Ovary (tissue), 10 donors: ENCODE measurements around the gene CYB5B. TPM values are rescaled to one million over a fixed set of nuclear protein-coding genes. Genes with fewer than 3 reads are reported as not detected.
A peak's percentile ranks its signal among the peaks of the same experiment; 100 is the strongest.

Experiments
- DNase-seq, 5 donors: peaks; one replicate each; pipeline ENCODE4 v3.0.0-alpha.2; 2019 to 2020
- H3K27ac ChIP-seq, 2 donors: fragments of 200-600 bp; one replicate each; pipeline versions ENCODE4 v1.5.1 to v1.8.0; 2019 to 2022
- H3K27me3 ChIP-seq: fragments of 200-600 bp; one replicate; pipeline ENCODE4 v1.8.0; 2022
- H3K36me3 ChIP-seq: fragments of 200-600 bp; sonication (generic); one replicate; pipeline ENCODE4 v1.5.1; 2019
- H3K4me1 ChIP-seq: one replicate; pipeline ENCODE4 v1.8.1; 2013; ENCODE audit warnings: mild to moderate bottlenecking, moderate library complexity; ENCODE audit not compliant: insufficient read depth
- H3K4me3 ChIP-seq: fragments of 200-600 bp; sonication (generic); one replicate; pipeline ENCODE4 v1.5.1; 2017
- H3K9me3 ChIP-seq, 2 donors: fragments of 200-600 bp in 1 of 2; sonication (generic) in 1 of 2; one replicate each; pipeline versions ENCODE4 v1.5.1 to v1.8.1; 2013 to 2019; ENCODE audit warnings: mild to moderate bottlenecking in 1 of 2, moderate library complexity in 1 of 2
- CTCF ChIP-seq, 3 donors: fragments of 450-650 bp in 2 of 3; fragments of 200-600 bp in 1 of 3; IDR thresholded peaks; one replicate each; pipeline versions ENCODE4 v1.5.1 to v1.8.0; 2016 to 2022; ENCODE audit warnings: antibody characterized with exemption in 3 of 3, mild to moderate bottlenecking in 1 of 3
- EP300 ChIP-seq: sonication (generic); formaldehyde crosslinking; IDR thresholded peaks from one replicate; pipeline ENCODE4 v1.6.1; 2017; ENCODE audit warnings: antibody characterized with exemption
- POLR2A ChIP-seq: fragments of 450-650 bp; IDR thresholded peaks from one replicate; pipeline ENCODE4 v1.6.1; 2017; ENCODE audit warnings: antibody characterized with exemption, mild to moderate bottlenecking, moderate library complexity
- WGBS, 3 donors: extraction: QIAGEN DNeasy Blood & Tissue Kit in 1 of 3; methylation state at CpG; one replicate each; pipeline versions ENCODE4 v1.1.5 to v1.1.7; 2013 to 2017; 5-methylcytosine and 5-hydroxymethylcytosine counted together
- intact Hi-C, 4 donors: fragments of 100-400 bp; cut with DNase I; formaldehyde crosslinking; loops; one replicate each; pipeline versions ENCODE4 v1.11.0 to v1.15.1; 2022 to 2023
- long read RNA-seq, 3 donors: library from polyadenylated mRNA in 2 of 3; unstranded in 2 of 3; transcript quantifications; one replicate each; pipeline ENCODE4 v2.0.0 and lab custom pipeline, GENCODE V29; 2021 to 2026
- polyA plus RNA-seq, 2 donors: library from polyadenylated mRNA; stranded (reverse); fragments of 200-250 nt in 1 of 2; fragments of 350-450 nt in 1 of 2; fragmentation: Illumina TruSeq in 1 of 2; extraction: RNeasy Lipid Tissue Mini Kit (QIAGEN cat#74804) in 1 of 2; gene quantifications; one replicate each; pipeline ENCODE4 v1.2.3, GENCODE V29; 2013 to 2014
- total RNA-seq, 7 donors: library from RNA; depleted of rRNA in 2 of 7; stranded (reverse); fragments of >200 nt in 2 of 7; fragmentation: NEBNext Ultra II Directional in 3 of 7; extraction: Animal tissue kit (Norgen Biotek cat#: 25700) in 3 of 7; gene quantifications; one replicate each; pipeline versions ENCODE4 v1.1.0 to v1.2.4, GENCODE V29; 2016 to 2023
- donor health status: DM: no; HTN: no; CAD: no; lungs with moderate emphysema.
- donor health status: DM: no; HTN: no; CAD: no.
- donor health status: Bipolar disorder and iron deficiency.
- donor health status: DM: yes; HTN: yes; CAD: no.
- donor health status: DM: no; HTN: no; CAD: no.
- donor health status: DM: yes; HTN: yes; CAD: no.

CYB5B gene
- total RNA-seq (10 to 100 TPM; 24.8 to 99.0 (median 55.8) TPM), polyA plus RNA-seq (100 to 1,000 TPM in 1 of 2 donors, 10 to 100 TPM in 1; 48.3 to 148 TPM)
- long read RNA-seq, donor 1, full-length matches to known transcripts = 125 of 135 reads
- long read RNA-seq, donor 1, partial matches to known transcripts = 3 of 135 reads
- long read RNA-seq, donor 1, other reads (novel, unspliced or antisense) = 7 of 135 reads
- long read RNA-seq, donor 2, full-length matches to known transcripts = 29 of 29 reads
- long read RNA-seq, donor 2, partial matches to known transcripts = 0 of 29 reads
- long read RNA-seq, donor 2, other reads (novel, unspliced or antisense) = 0 of 29 reads
- long read RNA-seq, donor 3, full-length matches to known transcripts = 41 of 41 reads
- long read RNA-seq, donor 3, partial matches to known transcripts = 0 of 41 reads
- long read RNA-seq, donor 3, other reads (novel, unspliced or antisense) = 0 of 41 reads

GRCh38 chr16:69424053-69424934 is at the start of gene CYB5B:
TSS of gene CYB5B (plus strand) at chr16:69424619. CDS start at chr16:69424684, 65 bp downstream.
- peak within 1 kb of the TSS; percentile 89 for H3K4me3 ChIP-seq
- H3K27ac ChIP-seq = peak within 1 kb of the TSS; percentile 63 to 67
- peaks cover 3% of the 10 kb centered on the region for H3K4me1 ChIP-seq
- DNase-seq = peak; percentile 88 to 93 (median 92)
- whole genome bisulfite sequencing, 3 donors = 1% methylated on average over 40 of the region's 40 CpGs
- intact Hi-C loops = no loop called here
- TF ChIP-seq POLR2A (peak; percentile 52), CTCF (IDR thresholded peaks at IDR 0.05) (peak in 1 of 3 donors; percentile 25), EP300 (no peak)
- H3K27me3 ChIP-seq = no peaks in the 10 kb centered on the region
- no peaks in the 10 kb centered on the region for H3K36me3 ChIP-seq
- no peaks in the 10 kb centered on the region for H3K9me3 ChIP-seq

- DNase-seq = no peak
- Histone ChIP-seq H3K4me3 (no peak overlapping the region), H3K9me3 (no peaks in the 10 kb centered on the region), H3K27me3 (no peaks in the 10 kb centered on the region), H3K27ac (no peak overlapping the region), H3K4me1 (no peaks in the 10 kb centered on the region), H3K36me3 (no peaks in the 10 kb centered on the region)
- TF ChIP-seq CTCF (IDR thresholded peaks at IDR 0.05) (no peak), POLR2A (no peak), EP300 (no peak)
- intact Hi-C loops = no loop called here
- 93 to 96% (median 95%) methylated on average over 10 of the region's 10 CpGs for WGBS, 3 donors
Measured at GRCh38 chr16:69376393-69377059, 47.9 kb upstream of the CYB5B start.

- no peak for DNase-seq
- WGBS, 3 donors = 84 to 94% (median 92%) methylated on average over 1 of the region's 1 CpG
- Histone ChIP-seq H3K27ac (no peak overlapping the region), H3K27me3 (no peaks in the 10 kb centered on the region), H3K9me3 (no peaks in the 10 kb centered on the region), H3K4me3 (no peak overlapping the region), H3K4me1 (no peaks in the 10 kb centered on the region), H3K36me3 (no peaks in the 10 kb centered on the region)
- intact Hi-C loops = no loop called here
- TF ChIP-seq EP300 (no peak), CTCF (IDR thresholded peaks at IDR 0.05) (no peak), POLR2A (no peak)
Measured at GRCh38 chr16:69378036-69378435, 46.4 kb upstream of the CYB5B start.

GRCh38 chr16:69378760-69379159 is 45.7 kb upstream of the CYB5B start:
- Histone ChIP-seq H3K4me1 (no peaks in the 10 kb centered on the region), H3K27me3 (no peaks in the 10 kb centered on the region), H3K4me3 (no peak overlapping the region), H3K36me3 (no peaks in the 10 kb centered on the region), H3K9me3 (no peaks in the 10 kb centered on the region), H3K27ac (no peak overlapping the region)
- intact Hi-C loops = no loop called here
- WGBS, 3 donors = 66 to 77% (median 68%) methylated on average over 1 of the region's 1 CpG
- TF ChIP-seq CTCF (IDR thresholded peaks at IDR 0.05) (no peak), EP300 (no peak), POLR2A (no peak)
- no peak for DNase-seq
